NCI-H748 (cell line): ENCODE results near the gene SCML1.

Source experiments
- DNase-seq: peaks from one replicate; lab custom pipeline; 2025; ENCODE audit not compliant: unreplicated experiment; lab: John Stamatoyannopoulos, UW

Gene SCML1

DNA sequence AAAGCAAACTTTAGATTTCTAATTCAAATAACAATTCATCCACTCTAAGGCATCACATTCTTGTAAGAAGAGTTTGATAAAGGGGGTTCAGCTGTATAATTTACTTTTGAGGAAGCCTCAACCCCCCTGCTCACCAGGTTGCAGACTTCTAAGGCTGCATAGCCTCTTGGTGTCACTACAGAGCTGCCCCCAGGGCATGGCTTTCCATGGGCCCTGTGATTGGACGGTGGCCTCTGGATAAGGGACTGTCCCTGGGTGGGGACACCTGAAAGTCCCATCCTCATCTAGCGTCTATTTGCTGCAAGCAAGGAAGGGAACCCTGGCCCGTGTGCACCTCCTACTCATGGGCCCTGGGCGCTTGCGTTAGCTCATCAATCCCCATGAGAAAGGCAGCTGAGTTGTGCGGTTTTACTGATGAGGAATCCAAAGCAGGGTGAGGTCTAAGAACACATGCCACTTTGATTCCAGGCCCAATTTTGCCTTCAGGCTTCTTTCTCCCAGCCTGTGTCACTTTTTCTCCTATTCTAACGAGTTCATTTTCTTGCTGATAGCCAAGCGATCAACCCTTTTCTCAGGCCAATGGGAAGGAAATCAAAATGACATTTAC lies 51.8 kb downstream of the SCML1 start:
- peak; percentile 3 for DNase-seq

DNA sequence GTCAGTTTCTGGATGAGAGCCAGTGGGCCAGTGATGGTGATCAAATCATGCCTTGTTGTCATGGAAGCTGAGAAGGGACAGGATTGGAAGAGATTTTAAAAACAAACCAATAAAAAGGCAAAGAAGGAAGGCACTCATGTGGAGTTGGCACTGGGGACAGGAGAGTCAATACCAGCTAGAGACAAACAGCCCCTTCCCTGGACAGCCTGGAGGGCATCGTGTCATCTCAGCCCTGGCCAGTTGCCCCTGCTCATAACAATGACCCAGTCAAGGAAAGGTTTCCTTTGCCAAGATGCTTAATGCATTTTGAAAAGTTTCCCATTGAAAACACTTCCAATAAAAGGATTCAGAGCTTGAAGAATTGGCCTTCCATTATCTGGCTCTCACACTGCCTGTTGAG lies 55.5 kb downstream of the SCML1 start:
- no peak for DNase-seq

DNA sequence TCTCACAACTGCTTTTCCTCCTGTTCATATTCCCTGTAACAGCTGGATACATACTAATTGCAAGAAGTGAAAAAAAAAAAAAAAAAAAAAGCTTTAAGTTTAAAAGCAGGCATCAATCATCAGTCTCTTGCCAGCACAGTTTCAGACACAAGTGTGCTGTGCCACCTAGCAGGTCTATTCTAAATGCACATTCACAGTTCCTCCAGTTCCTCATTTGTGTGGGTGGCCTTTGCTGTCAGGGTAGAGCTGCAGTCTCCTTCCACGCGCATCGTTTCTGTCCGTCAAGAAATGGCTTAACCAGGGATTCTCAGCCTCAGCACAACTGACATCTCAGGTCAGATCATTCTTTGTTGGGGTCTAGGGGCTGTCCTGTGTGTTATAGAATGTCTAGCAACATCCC lies 61.6 kb downstream of the SCML1 start:
- no peak for DNase-seq

DNA sequence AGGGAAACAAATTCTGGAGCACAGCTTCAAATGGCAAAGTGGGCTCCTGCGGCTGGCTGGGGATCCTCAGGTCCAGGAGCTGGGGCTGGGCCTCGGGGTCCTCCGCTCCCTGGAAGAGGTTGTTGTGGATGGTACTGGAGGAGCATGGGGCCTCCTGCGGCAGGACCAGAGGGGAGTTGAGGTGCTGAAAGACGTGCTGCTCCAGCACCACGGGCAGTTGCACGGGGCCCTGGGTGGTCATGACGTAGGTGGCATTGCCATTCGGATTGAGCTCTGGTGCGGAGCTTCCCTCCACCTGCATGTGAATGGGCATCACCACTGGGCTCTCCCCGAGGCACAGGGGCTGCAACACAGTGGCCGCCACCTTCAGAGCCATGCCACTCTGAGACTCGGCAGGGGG lies 64.1 kb downstream of the SCML1 start:
- DNase-seq, result no peak

DNA sequence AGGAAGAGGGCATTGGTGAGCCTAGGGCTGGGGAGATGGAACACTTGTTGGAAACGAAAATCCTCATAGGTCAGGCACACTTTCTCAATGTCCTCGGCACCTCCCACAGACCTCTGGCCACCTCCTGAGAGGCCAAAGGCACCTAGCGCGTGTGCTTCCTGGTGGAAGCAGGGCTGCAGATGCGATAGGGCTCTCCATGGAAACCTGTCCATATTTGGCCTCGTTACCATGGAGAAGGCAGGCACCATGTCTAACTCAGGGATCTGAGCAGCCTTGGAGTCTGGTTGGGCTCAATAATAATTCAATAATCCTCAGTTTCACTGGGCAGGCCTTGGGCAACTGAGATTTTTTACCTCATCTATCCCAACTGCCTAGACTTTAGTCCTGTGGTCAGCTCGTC lies 65.5 kb downstream of the SCML1 start:
- DNase-seq, result peak; percentile 79

DNA sequence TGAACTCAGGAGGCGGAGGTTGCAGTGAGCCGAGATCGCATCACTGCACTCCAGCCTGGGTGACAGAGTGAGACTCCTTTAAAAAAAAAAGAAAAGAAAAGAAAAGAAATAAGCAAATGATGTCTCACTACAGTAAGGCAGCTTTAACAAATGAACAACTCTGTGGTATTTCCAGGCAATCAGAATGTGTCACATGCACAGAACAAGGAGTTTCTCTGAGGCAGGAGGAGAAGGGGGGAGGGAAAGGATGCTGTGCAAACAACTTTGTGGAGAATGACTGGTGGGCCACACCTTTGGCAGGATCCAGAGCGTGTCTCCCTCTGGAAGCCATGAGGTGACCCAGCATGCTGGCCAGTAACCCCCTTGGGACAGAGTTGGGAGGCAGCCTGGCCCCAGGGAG lies 66.2 kb downstream of the SCML1 start:
- DNase-seq, result peak; percentile 4
